ENCODE measurements around the gene PMS2.
"Not testable (repeated sequence)": the region's sequence is repeated elsewhere in the genome, so short reads cannot be mapped to it uniquely, and the experiment has no call there.

PMS2 gene

GRCh38 chr7:6015917-6016652 is 7.2 kb upstream of the PMS2 start:
- H3K4me3 ChIP-seq (ENCODE audit: control insufficient read depth, low read depth, low read length) = no peak overlapping the region
- DNase-seq (ENCODE audit: low read depth) = peak; percentile 97
- TF ChIP-seq, protein P1, sequence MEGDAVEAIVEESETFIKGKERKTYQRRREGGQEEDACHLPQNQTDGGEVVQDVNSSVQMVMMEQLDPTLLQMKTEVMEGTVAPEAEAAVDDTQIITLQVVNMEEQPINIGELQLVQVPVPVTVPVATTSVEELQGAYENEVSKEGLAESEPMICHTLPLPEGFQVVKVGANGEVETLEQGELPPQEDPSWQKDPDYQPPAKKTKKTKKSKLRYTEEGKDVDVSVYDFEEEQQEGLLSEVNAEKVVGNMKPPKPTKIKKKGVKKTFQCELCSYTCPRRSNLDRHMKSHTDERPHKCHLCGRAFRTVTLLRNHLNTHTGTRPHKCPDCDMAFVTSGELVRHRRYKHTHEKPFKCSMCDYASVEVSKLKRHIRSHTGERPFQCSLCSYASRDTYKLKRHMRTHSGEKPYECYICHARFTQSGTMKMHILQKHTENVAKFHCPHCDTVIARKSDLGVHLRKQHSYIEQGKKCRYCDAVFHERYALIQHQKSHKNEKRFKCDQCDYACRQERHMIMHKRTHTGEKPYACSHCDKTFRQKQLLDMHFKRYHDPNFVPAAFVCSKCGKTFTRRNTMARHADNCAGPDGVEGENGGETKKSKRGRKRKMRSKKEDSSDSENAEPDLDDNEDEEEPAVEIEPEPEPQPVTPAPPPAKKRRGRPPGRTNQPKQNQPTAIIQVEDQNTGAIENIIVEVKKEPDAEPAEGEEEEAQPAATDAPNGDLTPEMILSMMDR (conservative IDR thresholded peaks at IDR 0.05; ENCODE audit: control insufficient read depth, insufficient read depth, low read depth, low read length) = no peak

GRCh38 chr7:6012355-6013104 is 3.7 kb upstream of the PMS2 start:
- peak; percentile 40 for DNase-seq (ENCODE audit: low read depth)
- TF ChIP-seq, protein P1 (conservative IDR thresholded peaks at IDR 0.05; ENCODE audit: control insufficient read depth, insufficient read depth, low read depth, low read length) = no peak
- no peak overlapping the region for H3K4me3 ChIP-seq (ENCODE audit: control insufficient read depth, low read depth, low read length)

DNA sequence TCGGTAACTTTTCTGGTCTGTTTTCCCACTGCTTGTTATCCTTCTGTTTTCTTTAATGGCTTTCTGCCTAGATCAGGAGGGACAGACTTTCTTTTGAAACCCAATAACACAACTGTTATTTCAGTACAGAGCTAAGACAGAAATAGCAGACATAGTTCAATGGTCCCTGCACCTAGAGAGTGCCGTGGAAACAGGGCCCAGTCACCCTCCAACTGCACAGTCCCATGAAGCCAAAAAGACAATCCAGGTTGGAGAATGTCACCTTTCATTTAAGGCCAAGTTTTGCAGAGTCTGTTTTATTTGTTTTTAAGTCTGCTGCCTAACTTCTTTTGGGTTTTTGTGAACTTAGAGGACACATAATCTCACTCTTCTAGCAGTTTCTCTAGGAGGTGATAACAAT is 2.7 kb upstream of the PMS2 start:
- DNase-seq (ENCODE audit: low read depth) = no peak
- TF ChIP-seq, protein P1 (conservative IDR thresholded peaks at IDR 0.05; ENCODE audit: control insufficient read depth, insufficient read depth, low read depth, low read length) = no peak
- H3K4me3 ChIP-seq (ENCODE audit: control insufficient read depth, low read depth, low read length) = no peak overlapping the region

GRCh38 chr7:6010370-6010769 is 1.5 kb upstream of the PMS2 start:
- not testable (repeated sequence) for DNase-seq (ENCODE audit: low read depth)
- H3K4me3 ChIP-seq (ENCODE audit: control insufficient read depth, low read depth, low read length) = peak overlapping the region; percentile 80

GRCh38 chr7:6007835-6008590 is 836 bp downstream of the PMS2 start:
- DNase-seq (ENCODE audit: low read depth) = peak; percentile 19

GRCh38 chr7:6007386-6007785 is 1.5 kb downstream of the PMS2 start:
- no peak for DNase-seq (ENCODE audit: low read depth)
- H3K4me3 ChIP-seq (ENCODE audit: control insufficient read depth, low read depth, low read length) = no peak overlapping the region
- TF ChIP-seq, protein P1 (conservative IDR thresholded peaks at IDR 0.05; ENCODE audit: control insufficient read depth, insufficient read depth, low read depth, low read length) = no peak

More at GRCh38 chr7:6007835-6008590, 836 bp downstream of the PMS2 start:
- peak overlapping the region; percentile 80 for H3K4me3 ChIP-seq (ENCODE audit: control insufficient read depth, low read depth, low read length)

GRCh38 chr7:5997210-5997808 is 11.5 kb downstream of the PMS2 start:
- peak; percentile 76 for DNase-seq (ENCODE audit: low read depth)
- H3K4me3 ChIP-seq (ENCODE audit: control insufficient read depth, low read depth, low read length) = no peak overlapping the region
- TF ChIP-seq, protein P1 (conservative IDR thresholded peaks at IDR 0.05; ENCODE audit: control insufficient read depth, insufficient read depth, low read depth, low read length) = peak; percentile 65

- DNase-seq (ENCODE audit: low read depth); H3K4me3 ChIP-seq (ENCODE audit: control insufficient read depth, low read depth, low read length): not testable (repeated sequence)
These were observed 21.8 kb downstream of the PMS2 start for GRCh38 chr7:5987061-5987460.

DNA sequence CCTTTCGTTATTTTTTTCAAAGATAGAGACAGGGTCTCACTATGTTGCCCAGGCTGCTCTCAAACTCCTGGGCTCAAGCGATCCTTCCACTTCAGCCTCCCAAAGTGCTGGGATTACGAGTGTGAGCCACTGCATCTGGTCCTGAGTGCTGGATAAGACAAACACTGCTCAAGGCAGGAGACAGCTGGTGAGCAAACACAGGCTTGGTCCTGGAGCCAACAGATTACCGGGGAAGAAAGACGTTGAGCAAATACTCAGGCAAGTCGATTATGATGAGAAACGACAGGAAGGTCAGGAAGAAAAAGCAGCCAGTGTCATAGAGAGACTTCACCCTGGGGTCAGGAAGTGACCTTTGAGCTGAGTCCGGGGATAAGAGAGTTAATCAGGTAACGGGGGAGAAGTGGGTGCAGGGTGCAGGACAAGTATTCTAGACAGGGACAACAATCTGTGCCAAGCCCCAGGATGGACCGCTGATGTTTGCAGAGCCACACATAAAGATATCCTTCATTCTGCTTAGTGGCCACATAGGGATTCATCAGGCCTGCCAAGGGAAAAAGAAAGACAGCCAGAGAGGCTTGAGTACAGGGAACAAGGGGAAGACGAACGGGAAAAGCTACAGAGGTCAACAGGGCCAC is 29.1 kb downstream of the PMS2 start:
- not testable (repeated sequence) for DNase-seq (ENCODE audit: low read depth); H3K4me3 ChIP-seq (ENCODE audit: control insufficient read depth, low read depth, low read length)

- not testable (repeated sequence) for H3K4me3 ChIP-seq (ENCODE audit: control insufficient read depth, low read depth, low read length); DNase-seq (ENCODE audit: low read depth)
These were observed 35.3 kb downstream of the PMS2 start for GRCh38 chr7:5973580-5973979.

All from fibroblast of mammary gland (primary cell).